ENCODE data around the gene THRAP3. TPM values are rescaled to one million over a fixed set of nuclear protein-coding genes. Genes with fewer than 3 reads are reported as not detected.

Gene THRAP3
- polyA plus RNA-seq, 1 experiment = 45.8 TPM

DNA sequence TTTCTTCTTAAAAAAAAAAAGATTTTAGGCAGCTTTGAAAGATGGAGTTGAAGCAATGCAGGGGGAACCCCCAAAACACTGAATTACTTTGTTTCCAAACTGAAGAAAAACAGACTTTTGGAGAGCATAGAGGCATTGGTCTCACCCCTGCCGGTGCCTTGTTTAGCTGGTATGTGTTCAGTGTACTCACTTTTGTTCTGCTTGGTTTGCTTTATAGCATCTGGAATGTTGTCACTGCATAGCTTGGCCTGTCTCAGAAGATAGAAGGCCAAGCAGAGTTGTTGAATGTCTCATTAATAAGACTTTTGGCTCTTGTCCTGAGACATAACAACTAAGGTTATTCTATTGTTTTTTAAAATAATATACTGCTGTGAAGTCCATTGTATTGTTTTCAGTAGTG is 6.9 kb downstream of the THRAP3 start:
- H3K36me3 ChIP-seq (ENCODE audit: control insufficient read depth, insufficient read depth, low read length) = peaks cover 5% of the 10 kb centered on the region; the same call in 1 of the 2 replicates
- H3K4me3 ChIP-seq (ENCODE audit: low read depth, low read length) = no peak overlapping the region
- CTCF ChIA-PET = no interaction called here
- DNase-seq (ENCODE audit: low read depth) = no peak
- TF ChIP-seq CTCF (IDR thresholded peaks at IDR 0.05; ENCODE audit: insufficient read depth, low read depth, low read length) = no peak
- POLR2A ChIA-PET = no interaction called here
- no peaks in the 10 kb centered on the region for H3K27me3 ChIP-seq (ENCODE audit: control insufficient read depth, insufficient read depth, low read length)

GRCh38 chr1:36232212-36233095 is 8.2 kb downstream of the THRAP3 start:
- H3K36me3 ChIP-seq (ENCODE audit: control insufficient read depth, insufficient read depth, low read length) = peaks cover 3% of the 10 kb centered on the region; the same call in 1 of the 2 replicates
- ChIA-PET POLR2A (no interaction called here), CTCF (interaction anchor here (1.4 kb wide), 1 partner anchor 83 kb away, joined by 3 read pairs; no protein-coding TSS in a partner anchor)
- DNase-seq (ENCODE audit: low read depth) = no peak
- no peak overlapping the region for H3K4me3 ChIP-seq (ENCODE audit: low read depth, low read length)
- H3K27me3 ChIP-seq (ENCODE audit: control insufficient read depth, insufficient read depth, low read length) = no peaks in the 10 kb centered on the region
- no peak for TF ChIP-seq CTCF (IDR thresholded peaks at IDR 0.05; ENCODE audit: insufficient read depth, low read depth, low read length)

DNA sequence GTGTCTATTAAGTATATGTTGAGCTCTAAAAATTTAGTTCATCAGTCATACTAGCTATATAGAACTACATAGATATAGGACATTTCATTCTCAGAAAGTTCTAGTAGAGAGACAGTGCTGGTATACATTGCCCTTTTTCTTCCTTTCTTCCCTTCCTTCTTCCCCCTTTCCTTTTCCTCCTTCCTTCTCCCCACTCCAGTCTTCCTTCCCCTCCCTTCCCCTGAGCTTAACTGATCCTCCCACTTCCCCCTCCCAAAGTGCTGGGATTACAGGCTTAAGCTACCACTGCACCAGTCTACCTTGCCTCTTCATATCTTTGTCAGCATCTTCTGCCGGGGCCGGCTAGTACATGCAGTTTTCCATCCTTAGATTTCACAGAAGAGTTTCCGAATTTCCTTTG is 12.1 kb downstream of the THRAP3 start:
- no peak for DNase-seq (ENCODE audit: low read depth)
- POLR2A ChIA-PET = interaction anchor here (0.6 kb wide), 1 partner anchor 11 kb away, joined by 7 read pairs; no protein-coding TSS in a partner anchor
- no peak for TF ChIP-seq CTCF (IDR thresholded peaks at IDR 0.05; ENCODE audit: insufficient read depth, low read depth, low read length)
- Histone ChIP-seq H3K4me3 (ENCODE audit: low read depth, low read length) (no peak overlapping the region), H3K36me3 (ENCODE audit: control insufficient read depth, insufficient read depth, low read length) (peaks cover 3% of the 10 kb centered on the region), H3K27me3 (ENCODE audit: control insufficient read depth, insufficient read depth, low read length) (no peaks in the 10 kb centered on the region)
- CTCF ChIA-PET = interaction anchor here (0.6 to 1.2 kb wide), 2 partner anchors 11 to 1571 kb away, joined by 3 to 7 read pairs; no protein-coding TSS in a partner anchor

GRCh38 chr1:36238433-36238832 is 14.2 kb downstream of the THRAP3 start:
- TF ChIP-seq CTCF (IDR thresholded peaks at IDR 0.05; ENCODE audit: insufficient read depth, low read depth, low read length) = no peak
- POLR2A ChIA-PET = interaction anchor here (0.7 kb wide), 1 partner anchor 26 kb away, joined by 3 read pairs; no protein-coding TSS in a partner anchor
- no peak for DNase-seq (ENCODE audit: low read depth)

DNA sequence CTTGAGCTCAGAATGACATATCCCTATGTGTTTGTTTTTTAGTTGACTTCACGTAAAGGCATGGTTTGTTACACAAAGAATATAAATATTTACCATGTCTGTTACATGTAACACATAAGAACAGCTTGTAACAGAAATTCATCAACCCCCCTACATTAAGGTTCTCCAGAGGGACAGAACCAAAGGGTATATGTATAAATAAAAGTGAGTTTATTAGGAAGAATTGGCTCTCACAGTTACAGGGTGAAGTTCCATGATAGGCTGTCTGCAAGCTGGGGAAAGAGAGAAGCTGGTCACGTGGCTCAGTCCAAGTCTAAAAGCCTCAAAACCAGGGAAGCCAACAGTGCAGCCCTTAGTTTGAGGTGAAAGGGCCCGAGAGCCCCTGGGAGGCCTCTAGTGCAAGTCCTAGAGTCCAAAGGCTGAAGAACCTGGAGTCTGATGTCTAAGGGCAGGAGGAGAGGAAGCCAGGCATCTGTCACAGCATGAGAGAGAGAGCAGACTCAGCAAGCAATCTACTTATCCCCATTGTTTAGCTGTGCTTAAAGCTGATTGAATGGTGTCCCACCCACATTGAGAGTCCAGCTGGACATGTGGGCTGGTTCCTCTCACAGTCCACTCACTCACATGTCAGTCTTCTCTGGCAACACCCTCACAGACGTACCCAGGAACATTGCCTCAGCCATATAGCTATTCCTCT is 15.8 kb downstream of the THRAP3 start:
- no peak for DNase-seq (ENCODE audit: low read depth)
- Histone ChIP-seq H3K4me3 (ENCODE audit: low read depth, low read length) (no peak overlapping the region), H3K27me3 (ENCODE audit: control insufficient read depth, insufficient read depth, low read length) (no peaks in the 10 kb centered on the region), H3K36me3 (ENCODE audit: control insufficient read depth, insufficient read depth, low read length) (peaks cover 7% of the 10 kb centered on the region)
- TF ChIP-seq CTCF (IDR thresholded peaks at IDR 0.05; ENCODE audit: insufficient read depth, low read depth, low read length) = no peak
- POLR2A ChIA-PET = no interaction called here
- CTCF ChIA-PET = interaction anchor here (0.7 to 2.4 kb wide), 4 partner anchors 8 to 60 kb away, joined by 3 to 10 read pairs (median 5); partner anchors contain the start of gene THRAP3

More at GRCh38 chr1:36238433-36238832, 14.2 kb downstream of the THRAP3 start:
- CTCF ChIA-PET = interaction anchor here (0.8 to 2.4 kb wide), 5 partner anchors 9 to 78 kb away, joined by 3 to 10 read pairs (median 3); partner anchors contain the start of gene THRAP3
- no peaks in the 10 kb centered on the region for H3K27me3 ChIP-seq (ENCODE audit: control insufficient read depth, insufficient read depth, low read length)
- peaks cover 7% of the 10 kb centered on the region for H3K36me3 ChIP-seq (ENCODE audit: control insufficient read depth, insufficient read depth, low read length)
- H3K4me3 ChIP-seq (ENCODE audit: low read depth, low read length) = no peak overlapping the region

All from BJ (cell line).